GM12864 (cell line): ENCODE results near the gene IFNLR1.

Experiments used
- DNase-seq: peaks from one replicate; pipeline ENCODE4 v3.0.0-alpha.2; 2011; ENCODE audit warnings: low read depth
- H3K4me3 ChIP-seq: 2 replicates; pipeline ENCODE4 v1.5.1; 2011; ENCODE audit warnings: mild to moderate bottlenecking, low read depth, low read length, control low read depth
- CTCF ChIP-seq: IDR thresholded peaks from 2 replicates; pipeline ENCODE4 v1.5.1; 2011; ENCODE audit warnings: low read depth, mild to moderate bottlenecking, moderate library complexity, low read length, control low read depth, inconsistent platforms; ENCODE audit errors: missing control alignments

The IFNLR1 gene

GRCh38 chr1:24199291-24199900 lies 12.3 kb upstream of the IFNLR1 start:
- DNase-seq = no peak
- H3K4me3 ChIP-seq = no peak overlapping the region
- peak; percentile 81 for TF ChIP-seq CTCF

GRCh38 chr1:24198766-24199165 lies 11.7 kb upstream of the IFNLR1 start:
- DNase-seq = no peak
- no peak overlapping the region for H3K4me3 ChIP-seq
- no peak for TF ChIP-seq CTCF

- H3K4me3 ChIP-seq = no peak overlapping the region
- DNase-seq = no peak
- no peak for TF ChIP-seq CTCF
Measured at GRCh38 chr1:24195874-24196273, 8.8 kb upstream of the IFNLR1 start.

GRCh38 chr1:24195136-24195535 lies 8.0 kb upstream of the IFNLR1 start:
- no peak overlapping the region for H3K4me3 ChIP-seq
- no peak for DNase-seq
- TF ChIP-seq CTCF = no peak

- TF ChIP-seq CTCF = no peak
- H3K4me3 ChIP-seq = no peak overlapping the region
- no peak for DNase-seq
Measured at GRCh38 chr1:24193046-24193445, 6.0 kb upstream of the IFNLR1 start.

GRCh38 chr1:24191860-24192259 lies 4.8 kb upstream of the IFNLR1 start:
- H3K4me3 ChIP-seq = no peak overlapping the region
- DNase-seq = no peak
- TF ChIP-seq CTCF = no peak

GRCh38 chr1:24190983-24191461 lies 3.9 kb upstream of the IFNLR1 start:
- no peak for TF ChIP-seq CTCF
- H3K4me3 ChIP-seq = no peak overlapping the region
- peak; percentile 86 for DNase-seq
